GM21381 (cell line): ENCODE results near the gene EPHB2.
"Not testable (repeated sequence)": the region's sequence is repeated elsewhere in the genome, so short reads cannot be mapped to it uniquely, and the experiment has no call there.

Experiments
- ATAC-seq: cut with Tn5 transposase; IDR thresholded peaks from one replicate; pipeline ENCODE4 v1.9.1; 2021; ENCODE audit warnings: mild to moderate bottlenecking, moderate library complexity; ENCODE audit not compliant: unreplicated experiment

Gene EPHB2

DNA sequence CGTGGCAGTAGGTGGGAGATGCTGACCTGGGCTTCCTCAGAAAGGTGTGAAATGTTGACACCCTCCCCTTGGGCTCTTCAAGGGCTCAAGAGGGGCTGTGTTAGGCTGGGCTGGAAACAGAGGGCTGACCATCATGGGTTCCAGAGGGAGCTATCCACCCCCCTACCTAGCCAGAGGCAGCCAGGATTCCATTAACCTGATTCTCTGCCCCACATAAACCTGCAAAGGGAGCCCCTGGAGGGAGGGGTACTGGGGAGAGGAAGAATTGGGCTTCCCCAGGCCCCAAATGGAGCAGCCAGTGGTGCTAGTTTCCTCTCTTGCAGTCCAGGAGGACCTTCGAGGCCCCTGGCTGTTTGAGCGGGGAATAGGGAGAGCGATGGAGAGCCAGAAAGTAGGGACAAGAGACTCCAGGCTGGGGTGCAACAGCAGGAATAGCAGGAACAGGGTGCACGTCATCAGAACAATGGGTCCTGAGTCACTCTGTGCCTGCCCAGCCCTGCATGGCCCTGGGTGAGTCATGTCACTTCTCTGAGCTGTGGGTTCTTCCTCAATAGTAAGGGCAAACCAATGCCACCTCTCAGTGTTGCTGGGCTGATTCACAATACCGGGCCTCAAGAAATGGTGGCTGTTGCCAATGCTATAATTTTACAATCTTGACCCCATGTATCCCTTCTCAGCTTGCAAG is 121.2 kb downstream of the EPHB2 start:
- no peak for ATAC-seq

DNA sequence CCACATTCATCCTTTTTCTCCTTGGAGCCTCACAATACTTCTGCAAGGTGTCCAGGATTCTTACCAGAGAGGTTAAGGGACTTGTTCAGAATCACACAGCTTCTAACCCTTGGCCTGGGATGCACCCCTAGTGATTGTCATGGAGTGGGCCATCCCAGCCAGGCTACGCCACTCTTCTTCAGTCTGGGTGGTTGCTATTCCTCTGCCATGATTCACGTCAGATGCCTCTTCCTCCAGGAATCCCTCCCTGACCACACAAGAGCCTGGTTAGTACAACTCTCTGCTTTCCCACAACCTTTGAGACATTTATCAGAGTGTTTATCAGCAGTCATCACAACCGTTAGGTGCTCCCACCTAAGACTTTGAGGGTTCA is 121.8 kb downstream of the EPHB2 start:
- ATAC-seq = no peak

DNA sequence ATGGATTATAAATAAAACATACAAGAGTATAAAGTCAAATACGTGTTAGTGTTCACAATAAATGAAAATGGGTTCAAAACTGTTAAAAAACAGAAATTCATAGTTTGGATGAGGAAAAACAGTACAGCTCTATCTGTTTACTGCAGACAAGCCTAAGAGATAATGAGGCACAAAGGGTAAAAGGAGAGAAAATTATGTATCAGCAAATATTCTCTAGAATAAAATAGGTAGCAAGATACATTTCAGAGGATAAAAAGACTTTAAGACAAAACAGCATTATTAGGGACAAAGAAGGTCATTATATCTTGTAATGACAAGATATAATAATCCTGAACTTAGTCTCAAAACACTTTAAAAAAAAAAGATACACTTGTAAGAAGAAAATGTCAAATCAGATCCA is 123.1 kb downstream of the EPHB2 start:
- no peak for ATAC-seq

DNA sequence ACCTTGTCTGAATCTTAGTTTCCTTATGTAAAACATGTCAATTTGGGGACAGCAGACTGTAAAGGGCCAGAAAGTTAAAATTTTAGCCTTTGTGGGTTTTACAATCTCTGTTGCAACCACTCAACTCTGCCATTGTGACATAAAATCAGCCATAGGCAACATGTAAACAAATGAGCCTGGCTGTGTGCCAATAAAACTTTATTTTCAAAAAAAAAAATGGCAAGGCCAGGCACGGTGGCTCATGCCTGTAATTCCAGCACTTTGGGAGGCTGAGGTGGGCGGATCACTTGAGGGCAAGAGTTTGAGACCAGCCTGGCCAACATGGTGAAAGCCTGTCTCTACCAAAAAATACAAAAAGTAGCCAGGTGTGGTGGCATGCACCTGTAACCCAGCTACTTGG is 123.8 kb downstream of the EPHB2 start:
- not testable (repeated sequence) for ATAC-seq

DNA sequence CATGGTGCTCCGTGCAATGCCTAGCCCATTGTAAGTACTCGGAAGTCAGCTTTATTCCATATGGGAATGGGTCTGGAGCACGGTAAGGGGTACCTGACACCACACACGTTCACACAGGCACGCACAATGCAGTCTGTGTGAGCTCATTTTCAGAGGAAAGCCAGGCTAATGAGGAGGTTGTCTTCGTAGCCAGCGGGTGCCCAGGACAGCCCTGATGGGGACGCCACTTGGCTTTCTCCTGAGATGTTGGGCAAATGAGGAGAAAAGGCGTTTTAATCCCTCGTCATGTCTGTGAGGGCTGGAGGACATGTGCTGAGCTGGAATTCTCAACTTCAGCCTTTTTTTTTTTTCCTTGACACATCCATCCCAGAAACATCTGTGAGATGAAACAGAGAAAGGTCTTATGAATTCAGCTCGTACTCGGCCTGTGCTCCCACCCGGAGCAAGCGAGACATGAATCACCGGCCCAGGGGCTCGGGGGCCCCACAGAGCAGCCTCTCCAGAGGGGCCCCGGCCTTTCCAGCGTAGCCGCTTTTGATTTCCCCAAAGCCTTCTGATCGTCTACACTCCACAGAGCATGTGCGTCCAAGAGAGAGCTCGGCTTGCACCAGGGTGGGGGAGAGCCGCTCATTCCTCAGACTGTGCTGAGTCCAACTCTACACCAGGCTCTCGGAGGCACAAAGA is 125.1 kb downstream of the EPHB2 start:
- no peak for ATAC-seq

DNA sequence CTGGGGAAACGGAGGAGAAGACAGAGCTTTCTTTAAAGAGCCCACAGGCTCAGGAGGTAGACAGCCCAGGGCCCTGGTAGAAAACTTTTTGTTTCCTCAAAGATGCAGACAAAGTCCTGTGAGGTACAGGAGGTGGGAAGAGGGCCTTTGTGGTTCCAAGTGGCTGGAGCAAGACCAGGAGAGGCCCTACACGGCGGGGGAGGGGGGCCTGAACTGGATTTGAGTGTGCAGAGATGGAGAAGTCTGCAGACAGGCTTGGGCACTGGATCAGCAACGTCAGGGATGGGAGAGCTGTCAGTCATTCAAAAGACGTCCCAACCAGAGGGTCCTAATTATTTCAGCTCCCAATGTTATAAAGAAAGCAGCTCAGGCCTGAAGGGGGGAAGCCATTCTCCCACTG is 126.2 kb downstream of the EPHB2 start:
- no peak for ATAC-seq

DNA sequence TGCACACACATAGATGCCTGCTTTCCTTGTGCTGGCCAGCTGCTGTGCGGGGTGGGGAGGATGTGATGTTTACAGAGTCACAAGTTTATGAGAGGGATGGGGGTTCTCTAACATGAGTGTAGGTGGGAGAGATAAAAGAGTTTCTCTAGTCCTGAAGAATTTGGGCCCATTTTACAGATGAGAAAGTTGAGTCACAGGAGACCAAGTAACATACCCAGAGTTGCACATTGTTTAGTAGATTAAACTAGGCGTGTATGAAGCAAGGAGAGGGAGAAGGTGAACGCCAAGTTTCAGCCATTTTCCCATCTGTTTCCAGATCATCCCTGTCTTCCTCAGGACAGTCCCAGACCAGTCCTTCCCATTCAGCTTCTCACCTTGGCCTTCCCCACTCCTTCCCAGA is 126.7 kb downstream of the EPHB2 start:
- no peak for ATAC-seq

DNA sequence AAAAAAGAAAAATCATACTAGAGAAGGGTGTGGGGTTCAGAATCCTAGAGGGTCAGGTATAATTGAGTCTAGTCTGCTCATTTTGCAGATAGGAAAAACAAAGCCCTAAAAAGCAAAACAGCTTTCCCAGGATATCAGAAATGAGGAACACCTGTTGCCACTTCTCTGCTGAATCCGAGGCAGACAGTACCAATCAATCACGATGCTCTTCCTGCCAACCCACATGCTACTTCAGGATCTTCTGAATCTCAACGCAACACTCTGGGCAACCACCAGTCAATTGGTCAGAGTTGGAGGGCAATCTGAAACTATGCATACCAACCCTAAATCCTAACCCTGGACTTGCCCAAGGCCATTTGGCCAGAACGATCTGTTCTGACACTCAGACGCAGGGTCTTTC is 128.3 kb downstream of the EPHB2 start:
- ATAC-seq = no peak

DNA sequence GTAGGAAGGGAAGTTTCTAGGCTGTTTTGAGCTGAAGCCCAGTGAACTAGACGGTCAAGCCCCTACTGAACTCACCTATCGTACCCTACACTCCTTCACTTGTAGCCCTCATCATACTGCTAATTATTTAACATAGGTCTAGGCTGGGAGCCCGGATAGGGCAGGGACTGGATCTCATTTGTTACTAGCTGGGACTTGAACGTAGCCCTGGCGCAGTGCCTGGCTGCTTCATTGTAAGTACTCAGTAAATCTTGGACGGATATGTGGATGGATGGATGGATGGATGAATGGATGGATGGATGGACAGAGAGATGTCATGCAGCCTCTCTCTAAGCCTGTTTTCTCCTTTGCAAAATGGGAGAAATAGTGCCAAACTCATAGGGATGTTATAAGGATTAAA is 129.2 kb downstream of the EPHB2 start:
- no peak for ATAC-seq

DNA sequence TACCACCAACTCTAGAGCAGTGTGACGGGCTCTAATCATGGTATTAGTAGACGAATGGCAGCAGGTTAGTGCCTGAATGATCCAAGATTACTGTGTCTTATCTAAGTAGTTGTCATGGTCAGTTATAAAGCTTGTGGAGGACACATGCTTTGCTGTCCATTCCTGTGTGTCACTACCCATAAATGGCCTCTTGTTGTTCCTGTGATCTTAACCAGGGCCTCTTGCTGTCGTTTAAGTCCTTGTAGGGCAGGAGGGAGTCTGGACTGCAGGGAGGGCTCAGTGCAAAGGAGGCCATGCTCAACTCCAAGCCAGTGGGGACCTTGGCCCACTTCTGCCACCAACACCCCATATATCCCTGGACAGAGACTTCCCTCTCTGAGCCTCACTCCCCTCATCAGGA is 130.5 kb downstream of the EPHB2 start:
- ATAC-seq = no peak

DNA sequence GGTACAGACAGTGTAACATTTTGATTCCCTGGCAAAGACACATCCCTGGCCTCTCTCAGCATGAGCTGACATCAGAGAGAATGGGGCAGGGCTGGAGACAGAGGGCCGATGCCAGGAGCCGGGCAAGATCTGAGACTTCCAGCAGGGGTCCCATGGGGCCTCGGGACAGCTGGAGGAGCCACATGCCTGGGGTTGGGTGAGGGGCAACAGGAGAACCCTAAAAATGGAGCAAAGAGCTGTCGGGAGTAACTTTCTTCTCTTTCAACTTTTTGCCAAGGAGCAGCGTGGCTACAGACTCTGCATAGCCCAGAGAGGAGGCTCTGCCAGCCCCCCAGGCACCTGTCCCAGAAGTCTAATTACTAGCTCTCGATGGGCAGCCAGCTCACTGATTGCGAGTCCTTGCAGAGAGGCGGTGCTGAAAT is 131.2 kb downstream of the EPHB2 start:
- no peak for ATAC-seq

DNA sequence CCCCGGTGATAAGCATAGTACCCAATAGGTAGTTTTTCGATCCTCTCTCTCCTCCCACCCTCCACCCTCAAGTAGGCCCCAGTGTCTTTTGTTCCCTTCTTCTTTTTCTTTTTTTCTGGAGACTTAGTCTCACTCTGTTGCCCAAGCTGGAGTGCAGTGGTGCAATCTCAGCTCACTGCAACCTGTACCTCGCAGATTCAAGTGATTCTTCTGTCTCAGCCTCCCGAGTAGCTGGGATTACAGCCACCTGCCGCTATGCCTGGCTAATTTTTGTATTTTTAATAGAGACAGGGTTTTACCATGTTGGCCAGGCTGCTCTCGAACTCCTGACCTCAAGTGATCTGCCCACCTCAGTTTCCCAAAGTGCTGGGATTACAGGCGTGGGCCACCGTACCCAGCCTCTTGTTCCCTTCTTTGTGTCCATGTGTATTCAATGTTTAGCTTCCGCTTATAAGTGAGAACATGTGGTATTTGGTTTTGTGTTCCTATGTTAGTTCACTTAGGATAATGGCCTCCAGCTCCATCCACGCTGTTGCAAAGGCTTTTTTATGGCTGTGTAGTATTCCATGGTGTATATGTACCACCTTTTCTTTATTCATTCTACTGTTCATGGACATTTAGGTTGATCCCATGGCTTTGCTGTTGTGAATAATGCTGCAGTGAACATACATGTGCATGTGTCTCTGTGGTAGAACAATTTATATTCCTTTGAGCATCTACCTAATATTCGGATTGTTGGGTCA is 133.0 kb downstream of the EPHB2 start:
- not testable (repeated sequence) for ATAC-seq

DNA sequence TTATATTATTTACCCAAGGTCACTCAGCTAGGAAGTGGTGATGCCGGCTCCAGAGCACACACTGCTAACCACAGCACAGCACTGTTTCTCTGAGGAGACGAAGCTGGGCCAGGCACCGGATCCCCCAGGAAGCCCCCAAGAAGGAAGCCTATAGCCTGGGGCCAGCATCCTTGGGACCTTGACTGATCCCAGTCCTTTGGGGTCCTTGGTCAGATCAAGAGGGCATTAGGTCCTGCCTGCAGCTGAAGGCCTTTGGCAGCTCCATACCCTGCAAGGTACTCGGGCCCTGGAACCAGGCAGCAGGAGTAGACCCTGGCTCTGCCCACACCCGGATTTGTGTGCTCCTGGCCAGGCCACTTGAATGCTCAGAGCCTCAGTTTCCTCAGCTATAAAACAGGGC is 134.0 kb downstream of the EPHB2 start:
- ATAC-seq = no peak

DNA sequence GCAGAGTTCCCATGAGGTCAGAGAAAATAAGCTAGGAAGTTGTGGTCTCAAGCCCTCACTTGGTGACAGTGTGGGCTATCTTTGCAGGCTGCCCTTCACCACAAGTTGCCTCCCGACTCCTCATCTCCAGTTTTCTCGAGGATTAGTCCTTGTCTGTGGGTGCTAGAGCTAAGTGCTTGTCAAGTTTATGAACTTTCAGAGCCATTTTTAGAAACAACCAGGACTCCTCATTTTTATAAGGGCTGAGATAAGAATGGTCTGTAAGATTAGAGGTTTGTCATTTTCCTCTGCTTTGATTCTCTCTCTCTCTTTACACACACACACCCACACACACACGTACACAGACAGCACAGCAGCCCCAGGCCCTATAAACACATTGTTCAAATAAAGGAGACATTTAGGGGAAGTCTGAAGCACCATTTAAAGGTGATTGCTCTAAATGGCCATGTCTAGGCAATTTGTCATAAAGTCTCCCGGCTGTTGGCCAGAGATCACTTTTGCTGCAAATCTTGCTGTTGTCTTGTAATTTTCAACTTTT is 134.8 kb downstream of the EPHB2 start:
- no peak for ATAC-seq

DNA sequence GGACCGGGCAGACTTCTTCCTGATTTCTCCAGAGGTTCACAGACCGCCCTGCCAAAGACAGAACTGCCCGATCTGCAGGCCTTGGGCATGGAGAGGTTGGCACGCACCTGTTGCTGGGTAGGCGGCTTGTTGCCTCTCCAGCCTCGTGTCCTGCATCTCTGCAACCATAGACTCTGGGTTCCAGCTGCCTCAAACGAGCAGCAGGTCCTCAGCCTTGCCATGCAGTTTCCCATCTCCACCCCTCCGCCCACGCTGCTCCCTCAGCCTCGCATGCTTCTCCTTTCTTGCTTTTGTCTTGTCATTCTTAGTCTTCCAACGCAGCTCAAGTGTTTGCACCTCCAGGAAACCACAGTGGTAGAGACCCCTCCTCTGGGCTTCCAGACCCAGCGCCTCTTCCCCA is 135.8 kb downstream of the EPHB2 start:
- no peak for ATAC-seq

DNA sequence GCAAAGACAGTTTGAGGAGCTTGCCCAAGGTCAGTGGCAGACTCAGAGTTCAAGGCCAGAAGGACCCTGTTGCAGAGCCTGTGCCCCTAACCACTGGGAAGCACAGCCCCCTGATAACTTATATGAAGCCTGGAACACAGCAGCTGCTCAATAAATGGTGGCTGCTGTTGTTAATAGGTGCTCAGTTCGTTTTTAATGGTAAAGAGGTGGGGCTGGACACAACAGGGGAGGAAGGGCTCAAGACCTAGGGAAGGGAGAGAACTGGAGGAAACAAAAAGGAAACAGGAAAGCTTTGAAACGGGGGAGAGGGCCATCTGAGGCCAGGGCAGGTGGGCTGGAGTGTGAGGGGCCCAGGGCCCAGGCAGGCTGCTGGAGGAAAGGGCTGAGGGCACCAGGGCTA is 136.6 kb downstream of the EPHB2 start:
- no peak for ATAC-seq

DNA sequence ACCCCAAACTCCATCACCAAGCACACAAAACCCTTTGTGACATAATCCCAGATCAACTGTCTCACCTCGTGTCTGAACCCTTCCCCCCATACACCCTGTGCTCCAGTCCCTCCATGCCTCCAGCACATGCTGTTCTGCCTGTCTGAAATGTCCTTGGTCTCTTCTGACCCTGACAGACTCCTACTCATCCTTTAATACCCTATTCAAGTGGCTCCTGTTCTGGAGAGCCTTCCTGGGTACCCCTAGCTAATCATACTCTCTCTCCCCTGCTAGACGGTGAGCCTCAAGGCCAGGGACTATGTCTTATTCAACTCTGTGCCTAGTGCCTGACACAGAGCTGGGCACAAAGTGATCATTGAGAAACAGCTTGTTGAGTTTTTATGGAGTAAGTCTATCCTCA is 137.1 kb downstream of the EPHB2 start:
- no peak for ATAC-seq

DNA sequence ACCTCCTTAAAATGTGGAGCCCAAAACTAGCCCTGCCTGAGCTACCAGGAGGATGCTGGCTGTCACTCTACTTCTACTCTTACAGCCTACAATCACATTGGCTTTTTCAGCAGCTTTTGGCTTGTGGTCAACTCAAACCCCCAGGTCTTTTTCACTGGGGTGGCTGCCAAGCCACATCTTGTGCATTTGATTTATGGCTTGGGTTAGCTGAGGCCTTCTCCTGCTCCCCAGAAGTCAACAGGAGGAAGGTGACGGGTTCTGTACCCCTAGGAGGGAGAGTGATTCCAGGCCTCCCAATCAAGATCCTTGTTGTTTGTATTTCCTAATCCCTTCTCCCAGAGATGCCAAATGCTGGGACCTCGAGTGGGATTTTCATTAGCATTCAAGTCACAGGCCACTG is 137.8 kb downstream of the EPHB2 start:
- no peak for ATAC-seq

DNA sequence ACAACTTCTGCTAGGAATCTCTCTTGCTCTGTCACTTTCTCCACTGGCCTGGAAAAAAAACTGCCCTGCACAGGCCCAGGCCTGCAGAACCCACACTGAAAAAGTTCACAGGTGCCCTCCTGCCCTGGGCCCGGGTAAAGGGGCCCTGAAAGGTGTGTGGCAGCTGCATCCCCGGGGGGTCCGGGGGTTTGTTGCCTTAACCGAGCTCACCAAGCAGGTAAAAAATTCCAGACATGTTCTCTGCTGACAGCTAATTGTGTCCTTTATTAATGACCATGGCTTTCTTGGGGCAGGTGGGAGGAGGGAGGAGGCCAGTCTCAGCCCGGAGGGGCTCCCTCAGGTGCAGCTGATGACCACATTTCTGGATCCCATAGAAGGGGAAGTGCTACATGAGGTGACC is 139.1 kb downstream of the EPHB2 start:
- ATAC-seq = no peak

DNA sequence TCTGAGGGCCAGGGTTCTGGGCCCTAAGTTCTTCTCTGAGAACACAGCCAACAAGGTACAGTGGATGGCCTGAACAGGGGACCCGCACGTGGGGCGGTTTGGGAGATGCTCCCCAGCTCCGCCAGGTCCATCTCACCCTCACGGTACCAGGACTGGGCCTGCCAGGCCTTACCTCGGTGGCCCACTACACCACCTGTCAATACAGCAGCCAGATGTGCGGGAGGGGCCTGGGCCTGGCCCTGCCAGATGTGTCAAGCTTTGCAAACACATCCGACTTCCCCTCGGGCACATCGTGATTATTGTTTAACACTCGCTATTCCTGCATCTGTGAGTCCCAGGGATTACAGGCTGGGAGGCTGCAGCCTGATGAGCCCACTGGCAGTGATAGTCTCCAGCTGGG is 139.6 kb downstream of the EPHB2 start:
- no peak for ATAC-seq

DNA sequence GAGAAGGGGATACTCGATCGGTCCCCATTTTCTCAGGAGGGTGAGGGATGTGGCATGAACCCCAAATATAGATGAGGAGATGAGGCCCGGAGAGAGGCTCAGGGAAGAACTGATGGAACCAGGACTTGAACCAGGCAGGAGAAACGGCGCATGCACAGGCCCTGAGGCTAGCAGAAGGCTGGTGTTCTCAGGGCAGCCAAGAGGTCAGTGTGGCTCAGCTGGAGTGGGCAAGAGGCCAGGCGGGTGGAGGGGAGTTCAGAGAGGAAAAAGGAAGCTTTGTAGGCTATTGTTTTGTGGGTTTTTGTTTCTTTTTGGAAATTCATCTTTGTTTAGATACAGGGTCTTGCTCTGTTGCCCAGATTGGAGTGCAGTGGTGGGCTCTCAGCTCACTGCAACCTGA is 140.0 kb downstream of the EPHB2 start:
- no peak for ATAC-seq

DNA sequence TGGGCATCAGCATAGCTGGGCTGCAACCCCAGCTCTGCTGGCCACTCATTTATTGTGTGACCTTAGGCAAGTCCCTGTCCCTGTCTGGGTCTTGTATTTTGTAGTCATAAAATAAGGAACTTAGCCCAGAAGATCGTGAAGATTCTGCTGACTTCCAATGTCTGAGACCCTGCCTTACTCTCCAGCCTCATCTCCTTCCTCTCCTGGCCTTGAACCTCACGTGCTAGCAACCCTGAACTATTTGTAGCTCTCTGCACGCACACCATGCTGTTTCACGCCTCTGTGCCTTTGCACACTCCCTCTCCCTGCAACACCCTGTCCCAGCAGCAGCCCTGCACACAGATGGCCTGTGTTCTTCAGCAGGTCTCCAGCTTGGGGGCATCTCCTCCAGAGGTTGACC is 140.9 kb downstream of the EPHB2 start:
- no peak for ATAC-seq
